ENCODE measurements around the gene WDR44. TPM values are rescaled to one million over a fixed set of nuclear protein-coding genes. Genes with fewer than 3 reads are reported as not detected.
"Not testable (repeated sequence)": the region's sequence is repeated elsewhere in the genome, so short reads cannot be mapped to it uniquely, and the experiment has no call there.

WDR44 gene
- 50.1 TPM for total RNA-seq

GRCh38 chrX:118345464-118346257 is at the start of gene WDR44:
WDR44 (plus strand) TSS chrX:118346106; CDS start chrX:118346504, 398 bp downstream.
- Histone ChIP-seq H3K9me3 (ENCODE audit: control insufficient read depth in 3 of 3, low read length in 3 of 3) (no peaks in the 10 kb centered on the region), H3K27ac (ENCODE audit: low read depth, low read length) (peak within 1 kb of the TSS; percentile 88), H3K4me3 (ENCODE audit: low read length in 3 of 3) (peak within 1 kb of the TSS; percentile 72 to 85 (median 78)), H3K4me1 (ENCODE audit: control insufficient read depth in 3 of 3, insufficient read depth in 3 of 3, low read length in 3 of 3) (peaks cover 4 to 12% (median 6%) of the 10 kb centered on the region in 3 donors), H3K9ac (ENCODE audit: low read depth in 1 of 3, low read length in 3 of 3) (peak within 1 kb of the TSS; percentile 75 to 89 (median 87)), H3K36me3 (ENCODE audit: control insufficient read depth in 3 of 3, insufficient read depth in 3 of 3, low read length in 3 of 3) (no peaks in the 10 kb centered on the region), H3K27me3 (ENCODE audit: control insufficient read depth in 3 of 3, insufficient read depth in 3 of 3, low read length in 3 of 3) (no peaks in the 10 kb centered on the region)

- not testable (repeated sequence) for H3K27ac ChIP-seq (ENCODE audit: low read depth, low read length); H3K27me3 ChIP-seq (ENCODE audit: control insufficient read depth in 3 of 3, insufficient read depth in 3 of 3, low read length in 3 of 3); H3K4me1 ChIP-seq (ENCODE audit: control insufficient read depth in 3 of 3, insufficient read depth in 3 of 3, low read length in 3 of 3); H3K9ac ChIP-seq (ENCODE audit: low read depth in 1 of 3, low read length in 3 of 3); H3K9me3 ChIP-seq (ENCODE audit: control insufficient read depth in 3 of 3, low read length in 3 of 3); H3K4me3 ChIP-seq (ENCODE audit: low read length in 3 of 3); H3K36me3 ChIP-seq (ENCODE audit: control insufficient read depth in 3 of 3, insufficient read depth in 3 of 3, low read length in 3 of 3)
These were observed 40.1 kb upstream of the WDR44 start for GRCh38 chrX:118305827-118306226.

GRCh38 chrX:118315529-118315928 is 30.4 kb upstream of the WDR44 start:
- Histone ChIP-seq H3K4me3 (ENCODE audit: low read length in 3 of 3) (no peak overlapping the region), H3K4me1 (ENCODE audit: control insufficient read depth in 3 of 3, insufficient read depth in 3 of 3, low read length in 3 of 3) (no peaks in the 10 kb centered on the region), H3K9ac (ENCODE audit: low read depth in 1 of 3, low read length in 3 of 3) (no peak overlapping the region), H3K27ac (ENCODE audit: low read depth, low read length) (no peak overlapping the region), H3K36me3 (ENCODE audit: control insufficient read depth in 3 of 3, insufficient read depth in 3 of 3, low read length in 3 of 3) (no peaks in the 10 kb centered on the region), H3K27me3 (ENCODE audit: control insufficient read depth in 3 of 3, insufficient read depth in 3 of 3, low read length in 3 of 3) (no peaks in the 10 kb centered on the region), H3K9me3 (ENCODE audit: control insufficient read depth in 3 of 3, low read length in 3 of 3) (no peaks in the 10 kb centered on the region)

- Histone ChIP-seq H3K4me1 (ENCODE audit: control insufficient read depth in 3 of 3, insufficient read depth in 3 of 3, low read length in 3 of 3) (no peaks in the 10 kb centered on the region), H3K36me3 (ENCODE audit: control insufficient read depth in 3 of 3, insufficient read depth in 3 of 3, low read length in 3 of 3) (no peaks in the 10 kb centered on the region), H3K9ac (ENCODE audit: low read depth in 1 of 3, low read length in 3 of 3) (no peak overlapping the region), H3K9me3 (ENCODE audit: control insufficient read depth in 3 of 3, low read length in 3 of 3) (no peaks in the 10 kb centered on the region), H3K4me3 (ENCODE audit: low read length in 3 of 3) (no peak overlapping the region), H3K27ac (ENCODE audit: low read depth, low read length) (no peak overlapping the region), H3K27me3 (ENCODE audit: control insufficient read depth in 3 of 3, insufficient read depth in 3 of 3, low read length in 3 of 3) (no peaks in the 10 kb centered on the region)
These were observed 21.3 kb upstream of the WDR44 start for GRCh38 chrX:118324588-118324987.

- no peaks in the 10 kb centered on the region for H3K4me1 ChIP-seq (ENCODE audit: control insufficient read depth in 3 of 3, insufficient read depth in 3 of 3, low read length in 3 of 3)
- no peak overlapping the region for H3K9ac ChIP-seq (ENCODE audit: low read depth in 1 of 3, low read length in 3 of 3)
- no peaks in the 10 kb centered on the region for H3K9me3 ChIP-seq (ENCODE audit: control insufficient read depth in 3 of 3, low read length in 3 of 3)
- no peak overlapping the region for H3K4me3 ChIP-seq (ENCODE audit: low read length in 3 of 3)
- no peaks in the 10 kb centered on the region for H3K36me3 ChIP-seq (ENCODE audit: control insufficient read depth in 3 of 3, insufficient read depth in 3 of 3, low read length in 3 of 3)
- no peak overlapping the region for H3K27ac ChIP-seq (ENCODE audit: low read depth, low read length)
- H3K27me3 ChIP-seq (ENCODE audit: control insufficient read depth in 3 of 3, insufficient read depth in 3 of 3, low read length in 3 of 3), result no peaks in the 10 kb centered on the region
These were observed 20.5 kb upstream of the WDR44 start for GRCh38 chrX:118325453-118325852.

GRCh38 chrX:118329175-118329574 is 16.7 kb upstream of the WDR44 start:
- Histone ChIP-seq H3K9ac (ENCODE audit: low read depth in 1 of 3, low read length in 3 of 3) (no peak overlapping the region), H3K4me1 (ENCODE audit: control insufficient read depth in 3 of 3, insufficient read depth in 3 of 3, low read length in 3 of 3) (no peaks in the 10 kb centered on the region), H3K9me3 (ENCODE audit: control insufficient read depth in 3 of 3, low read length in 3 of 3) (no peaks in the 10 kb centered on the region), H3K27me3 (ENCODE audit: control insufficient read depth in 3 of 3, insufficient read depth in 3 of 3, low read length in 3 of 3) (no peaks in the 10 kb centered on the region), H3K4me3 (ENCODE audit: low read length in 3 of 3) (no peak overlapping the region), H3K27ac (ENCODE audit: low read depth, low read length) (no peak overlapping the region), H3K36me3 (ENCODE audit: control insufficient read depth in 3 of 3, insufficient read depth in 3 of 3, low read length in 3 of 3) (no peaks in the 10 kb centered on the region)

GRCh38 chrX:118337687-118338086 is 8.2 kb upstream of the WDR44 start:
- H3K9me3 ChIP-seq (ENCODE audit: control insufficient read depth in 3 of 3, low read length in 3 of 3), result no peaks in the 10 kb centered on the region
- no peak overlapping the region for H3K4me3 ChIP-seq (ENCODE audit: low read length in 3 of 3)
- H3K36me3 ChIP-seq (ENCODE audit: control insufficient read depth in 3 of 3, insufficient read depth in 3 of 3, low read length in 3 of 3), result no peaks in the 10 kb centered on the region
- no peaks in the 10 kb centered on the region for H3K4me1 ChIP-seq (ENCODE audit: control insufficient read depth in 3 of 3, insufficient read depth in 3 of 3, low read length in 3 of 3)
- no peak overlapping the region for H3K27ac ChIP-seq (ENCODE audit: low read depth, low read length)
- no peaks in the 10 kb centered on the region for H3K27me3 ChIP-seq (ENCODE audit: control insufficient read depth in 3 of 3, insufficient read depth in 3 of 3, low read length in 3 of 3)
- no peak overlapping the region for H3K9ac ChIP-seq (ENCODE audit: low read depth in 1 of 3, low read length in 3 of 3)

GRCh38 chrX:118338930-118339329 is 7.0 kb upstream of the WDR44 start:
- Histone ChIP-seq H3K27ac (ENCODE audit: low read depth, low read length) (no peak overlapping the region), H3K4me3 (ENCODE audit: low read length in 3 of 3) (no peak overlapping the region), H3K9ac (ENCODE audit: low read depth in 1 of 3, low read length in 3 of 3) (no peak overlapping the region), H3K4me1 (ENCODE audit: control insufficient read depth in 3 of 3, insufficient read depth in 3 of 3, low read length in 3 of 3) (no peaks in the 10 kb centered on the region), H3K36me3 (ENCODE audit: control insufficient read depth in 3 of 3, insufficient read depth in 3 of 3, low read length in 3 of 3) (no peaks in the 10 kb centered on the region), H3K9me3 (ENCODE audit: control insufficient read depth in 3 of 3, low read length in 3 of 3) (no peaks in the 10 kb centered on the region), H3K27me3 (ENCODE audit: control insufficient read depth in 3 of 3, insufficient read depth in 3 of 3, low read length in 3 of 3) (no peaks in the 10 kb centered on the region)

- Histone ChIP-seq H3K9ac (ENCODE audit: low read depth in 1 of 3, low read length in 3 of 3) (peak overlapping the region; percentile 72 to 89 (median 82)), H3K27ac (ENCODE audit: low read depth, low read length) (peak overlapping the region; percentile 88), H3K36me3 (ENCODE audit: control insufficient read depth in 3 of 3, insufficient read depth in 3 of 3, low read length in 3 of 3) (no peaks in the 10 kb centered on the region), H3K9me3 (ENCODE audit: control insufficient read depth in 3 of 3, low read length in 3 of 3) (no peaks in the 10 kb centered on the region), H3K27me3 (ENCODE audit: control insufficient read depth in 3 of 3, insufficient read depth in 3 of 3, low read length in 3 of 3) (no peaks in the 10 kb centered on the region), H3K4me3 (ENCODE audit: low read length in 3 of 3) (peak overlapping the region; percentile 60 to 80 (median 78)), H3K4me1 (ENCODE audit: control insufficient read depth in 3 of 3, insufficient read depth in 3 of 3, low read length in 3 of 3) (peaks cover under 1 to 12% (median 6%) of the 10 kb centered on the region in 3 donors)
These were observed 852 bp upstream of the WDR44 start for GRCh38 chrX:118345045-118345463.

- peak overlapping the region; percentile 75 to 89 (median 87) for H3K9ac ChIP-seq (ENCODE audit: low read depth in 1 of 3, low read length in 3 of 3)
- no peaks in the 10 kb centered on the region for H3K36me3 ChIP-seq (ENCODE audit: control insufficient read depth in 3 of 3, insufficient read depth in 3 of 3, low read length in 3 of 3)
- H3K9me3 ChIP-seq (ENCODE audit: control insufficient read depth in 3 of 3, low read length in 3 of 3), result no peaks in the 10 kb centered on the region
- H3K4me1 ChIP-seq (ENCODE audit: control insufficient read depth in 3 of 3, insufficient read depth in 3 of 3, low read length in 3 of 3), result peaks cover 6 to 12% (median 7%) of the 10 kb centered on the region in 3 donors
- H3K4me3 ChIP-seq (ENCODE audit: low read length in 3 of 3), result peak overlapping the region; percentile 72 to 85 (median 78)
- H3K27ac ChIP-seq (ENCODE audit: low read depth, low read length), result peak overlapping the region; percentile 88
- no peaks in the 10 kb centered on the region for H3K27me3 ChIP-seq (ENCODE audit: control insufficient read depth in 3 of 3, insufficient read depth in 3 of 3, low read length in 3 of 3)
These were observed 570 bp downstream of the WDR44 start for GRCh38 chrX:118346258-118347094.

All from skeletal muscle tissue (tissue), 4 donors.